ENCODE results near the gene KRTAP10-11.

KRTAP10-11 gene

DNA sequence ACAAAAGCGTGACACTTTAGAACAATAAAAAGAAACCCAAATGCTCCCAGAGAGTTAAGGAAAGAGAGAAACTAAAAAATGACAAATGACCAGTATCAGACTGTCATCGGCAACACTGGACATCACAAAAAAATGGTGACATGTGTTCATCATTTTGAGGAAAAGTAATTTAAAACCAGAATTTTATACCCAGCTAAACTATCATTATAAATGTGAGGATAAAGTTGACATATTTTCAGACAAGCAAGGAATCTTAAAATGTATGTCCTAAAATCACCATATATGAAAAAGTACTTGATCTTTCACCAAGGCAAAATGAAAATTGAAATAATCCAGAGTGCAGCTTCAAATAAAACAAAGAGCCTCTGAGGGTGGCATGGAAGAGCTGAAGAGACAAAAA is 1.3 kb upstream of the KRTAP10-11 start:
- no peak overlapping the region for H3K4me3 ChIP-seq (ENCODE audit: low read depth, low read length)

DNA sequence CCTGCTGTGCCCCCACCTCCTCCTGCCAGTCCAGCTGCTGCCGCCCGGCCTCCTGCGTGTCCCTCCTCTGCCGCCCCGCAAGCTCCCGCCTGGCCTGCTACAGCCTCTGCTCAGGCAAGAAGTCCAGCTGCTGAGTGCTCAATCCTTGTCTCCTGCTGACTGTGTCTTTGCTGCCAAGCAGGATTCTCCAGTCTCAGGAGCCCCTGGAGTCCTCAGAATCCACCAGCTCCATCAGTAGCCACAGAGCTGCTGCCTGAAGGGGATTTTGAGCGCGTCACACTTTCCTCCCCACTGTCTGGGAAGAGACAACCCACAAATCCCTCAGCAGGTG is 973 bp downstream of the KRTAP10-11 start:
- TF ChIP-seq, protein P1, sequence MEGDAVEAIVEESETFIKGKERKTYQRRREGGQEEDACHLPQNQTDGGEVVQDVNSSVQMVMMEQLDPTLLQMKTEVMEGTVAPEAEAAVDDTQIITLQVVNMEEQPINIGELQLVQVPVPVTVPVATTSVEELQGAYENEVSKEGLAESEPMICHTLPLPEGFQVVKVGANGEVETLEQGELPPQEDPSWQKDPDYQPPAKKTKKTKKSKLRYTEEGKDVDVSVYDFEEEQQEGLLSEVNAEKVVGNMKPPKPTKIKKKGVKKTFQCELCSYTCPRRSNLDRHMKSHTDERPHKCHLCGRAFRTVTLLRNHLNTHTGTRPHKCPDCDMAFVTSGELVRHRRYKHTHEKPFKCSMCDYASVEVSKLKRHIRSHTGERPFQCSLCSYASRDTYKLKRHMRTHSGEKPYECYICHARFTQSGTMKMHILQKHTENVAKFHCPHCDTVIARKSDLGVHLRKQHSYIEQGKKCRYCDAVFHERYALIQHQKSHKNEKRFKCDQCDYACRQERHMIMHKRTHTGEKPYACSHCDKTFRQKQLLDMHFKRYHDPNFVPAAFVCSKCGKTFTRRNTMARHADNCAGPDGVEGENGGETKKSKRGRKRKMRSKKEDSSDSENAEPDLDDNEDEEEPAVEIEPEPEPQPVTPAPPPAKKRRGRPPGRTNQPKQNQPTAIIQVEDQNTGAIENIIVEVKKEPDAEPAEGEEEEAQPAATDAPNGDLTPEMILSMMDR (IDR thresholded peaks at IDR 0.05; ENCODE audit: borderline replicate concordance, insufficient read depth, low read depth, low read length), result no peak
- no peak overlapping the region for H3K4me3 ChIP-seq (ENCODE audit: low read depth, low read length)

More for the DNA sequence above, 1.3 kb upstream of the KRTAP10-11 start:
- TF ChIP-seq, protein P1 (IDR thresholded peaks at IDR 0.05; ENCODE audit: borderline replicate concordance, insufficient read depth, low read depth, low read length), result no peak

DNA sequence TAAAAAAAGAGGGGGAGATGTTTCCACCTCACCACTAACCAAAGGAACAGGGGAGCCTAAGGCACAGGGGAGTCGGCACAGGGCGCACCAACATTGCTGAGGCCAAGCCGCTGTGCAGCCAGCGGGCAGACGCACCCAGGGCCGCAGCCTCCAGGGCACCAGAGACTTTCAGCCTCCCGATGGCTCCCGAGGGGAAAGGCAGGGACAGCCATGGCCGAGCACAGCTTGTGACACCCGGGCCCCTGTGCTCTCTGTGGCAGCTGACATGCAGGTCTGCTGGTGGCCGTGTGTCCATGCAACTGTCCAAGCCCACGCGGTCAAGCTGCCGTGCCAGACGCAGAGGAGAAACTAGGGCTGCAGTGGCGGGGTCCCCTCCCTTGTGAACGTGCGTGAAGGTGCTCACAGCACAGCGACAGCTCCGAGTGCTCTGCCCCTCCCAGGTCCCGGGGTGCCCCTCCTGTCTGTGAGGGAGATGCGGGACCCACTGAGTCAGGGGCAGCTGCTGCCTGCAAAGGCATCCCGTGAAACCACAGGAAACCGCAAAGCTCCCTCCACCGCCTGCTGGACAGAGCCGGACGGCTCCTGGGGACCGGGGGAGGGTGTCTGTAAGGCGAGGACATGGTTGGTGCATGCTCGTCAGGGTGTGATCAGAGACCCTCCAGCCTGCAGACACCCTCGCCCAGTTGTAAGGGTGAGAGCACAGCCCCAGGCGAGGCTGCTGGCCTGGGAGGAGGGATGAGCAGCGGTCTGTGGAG is 2.5 kb downstream of the KRTAP10-11 start:
- TF ChIP-seq, protein P1 (IDR thresholded peaks at IDR 0.05; ENCODE audit: borderline replicate concordance, insufficient read depth, low read depth, low read length), result no peak

DNA sequence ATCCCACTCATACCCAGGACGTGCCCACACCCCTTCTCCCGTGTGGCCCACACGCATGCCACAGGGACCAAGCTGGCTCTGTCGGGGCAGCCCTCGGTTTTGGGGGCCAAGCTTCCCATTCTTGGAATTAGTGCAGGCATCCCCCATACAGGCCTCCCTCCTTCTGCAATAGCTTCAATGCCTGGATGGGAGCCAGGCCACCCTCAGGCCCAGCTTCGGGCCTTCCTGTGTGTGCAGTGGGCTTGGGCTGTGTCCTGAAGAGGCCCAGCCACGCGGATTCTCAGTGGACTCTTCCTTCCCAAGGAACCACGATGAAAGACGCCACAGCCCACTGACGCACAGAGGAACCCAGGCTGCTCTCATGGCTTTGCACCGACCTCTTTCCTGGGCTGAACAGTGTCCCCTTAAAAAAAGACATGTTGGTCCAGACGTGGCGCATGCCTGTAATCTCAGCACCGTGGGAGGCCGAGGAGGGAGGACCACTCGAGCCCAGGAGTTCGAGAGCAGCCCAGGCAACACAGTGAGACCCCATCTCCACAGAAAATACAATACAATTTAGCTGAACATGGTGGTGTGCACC is 3.4 kb downstream of the KRTAP10-11 start:
- TF ChIP-seq, protein P1 (IDR thresholded peaks at IDR 0.05; ENCODE audit: borderline replicate concordance, insufficient read depth, low read depth, low read length), result no peak
- no peak overlapping the region for H3K4me3 ChIP-seq (ENCODE audit: low read depth, low read length)

More for the DNA sequence above, 2.5 kb downstream of the KRTAP10-11 start:
- H3K4me3 ChIP-seq (ENCODE audit: low read depth, low read length), result no peak overlapping the region

DNA sequence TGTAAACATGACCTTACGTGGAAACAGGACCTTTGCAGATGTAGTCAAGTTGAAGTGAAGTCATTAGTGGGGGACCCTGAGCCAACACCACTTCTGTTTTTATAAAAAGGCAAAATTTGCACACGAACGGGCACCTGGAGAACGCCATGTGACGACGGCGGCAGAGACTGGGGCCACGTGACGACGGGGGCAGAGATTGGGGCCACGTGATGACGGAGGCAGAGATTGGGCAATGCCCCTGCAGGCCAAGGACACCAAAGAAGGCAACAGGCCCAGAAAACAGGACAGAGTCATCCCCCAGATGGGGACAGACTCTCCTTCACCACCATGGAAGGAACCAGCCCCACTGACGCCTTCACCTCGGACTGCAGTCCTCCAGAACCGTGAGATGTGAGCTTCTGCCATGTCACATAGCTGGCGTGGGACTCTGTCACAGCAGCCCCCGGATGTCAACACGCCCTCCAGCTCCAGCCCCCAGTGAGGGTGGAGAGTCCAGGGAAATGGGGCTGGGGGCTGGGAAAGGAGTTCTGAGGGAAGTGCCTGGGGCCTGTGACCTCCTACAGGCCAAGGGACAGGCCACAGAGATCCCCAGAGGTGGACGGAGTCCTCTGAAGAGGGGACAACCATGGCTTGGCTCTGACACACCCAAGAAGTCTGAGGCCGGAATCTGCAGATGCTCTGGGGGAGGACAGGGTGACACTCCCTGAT is 4.2 kb downstream of the KRTAP10-11 start:
- TF ChIP-seq, protein P1 (IDR thresholded peaks at IDR 0.05; ENCODE audit: borderline replicate concordance, insufficient read depth, low read depth, low read length), result no peak
- H3K4me3 ChIP-seq (ENCODE audit: low read depth, low read length), result no peak overlapping the region

DNA sequence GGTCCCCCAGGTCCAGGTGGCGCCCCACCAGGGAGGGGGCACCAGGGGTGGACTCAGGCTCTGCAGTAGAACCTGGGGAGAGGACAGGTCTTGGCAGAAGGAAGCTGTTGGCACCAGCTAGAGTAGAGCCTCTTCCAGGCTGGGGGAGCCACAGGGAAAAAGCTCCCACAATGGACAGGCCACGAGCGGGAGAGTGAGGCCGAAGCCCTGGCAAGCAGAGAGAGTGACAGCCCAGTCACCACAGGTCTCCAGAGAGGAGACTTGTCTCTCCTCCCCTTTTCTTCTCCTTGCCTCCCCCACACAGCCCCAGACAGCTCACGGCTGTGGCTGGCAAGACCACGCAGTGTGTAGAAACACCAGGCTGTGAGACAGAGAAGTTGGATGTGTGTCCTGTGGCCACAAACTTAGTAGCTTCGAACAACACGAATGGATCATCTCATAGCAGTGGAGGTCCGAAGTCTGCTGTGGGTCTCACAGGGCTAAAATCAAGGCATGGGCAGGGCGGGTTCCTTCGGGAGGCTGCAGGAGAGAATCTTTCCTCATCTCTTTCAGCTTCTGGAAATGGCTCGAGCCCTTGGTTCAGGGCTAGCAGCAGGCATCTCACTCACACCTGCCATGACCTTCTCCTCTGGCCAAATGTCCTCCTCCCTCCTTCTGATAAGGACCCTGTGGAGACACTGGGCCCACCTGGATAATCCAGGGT is 4.9 kb downstream of the KRTAP10-11 start:
- TF ChIP-seq, protein P1 (IDR thresholded peaks at IDR 0.05; ENCODE audit: borderline replicate concordance, insufficient read depth, low read depth, low read length), result no peak
- H3K4me3 ChIP-seq (ENCODE audit: low read depth, low read length), result no peak overlapping the region

Data from GM12875 (cell line).